GM18498 (cell line): ENCODE results near the gene VAMP2.

Experiments
- ATAC-seq: cut with Tn5 transposase; IDR thresholded peaks from one replicate; pipeline ENCODE4 v1.9.1; 2021; ENCODE audit warnings: mild to moderate bottlenecking, moderate library complexity; ENCODE audit not compliant: unreplicated experiment

Gene VAMP2

DNA sequence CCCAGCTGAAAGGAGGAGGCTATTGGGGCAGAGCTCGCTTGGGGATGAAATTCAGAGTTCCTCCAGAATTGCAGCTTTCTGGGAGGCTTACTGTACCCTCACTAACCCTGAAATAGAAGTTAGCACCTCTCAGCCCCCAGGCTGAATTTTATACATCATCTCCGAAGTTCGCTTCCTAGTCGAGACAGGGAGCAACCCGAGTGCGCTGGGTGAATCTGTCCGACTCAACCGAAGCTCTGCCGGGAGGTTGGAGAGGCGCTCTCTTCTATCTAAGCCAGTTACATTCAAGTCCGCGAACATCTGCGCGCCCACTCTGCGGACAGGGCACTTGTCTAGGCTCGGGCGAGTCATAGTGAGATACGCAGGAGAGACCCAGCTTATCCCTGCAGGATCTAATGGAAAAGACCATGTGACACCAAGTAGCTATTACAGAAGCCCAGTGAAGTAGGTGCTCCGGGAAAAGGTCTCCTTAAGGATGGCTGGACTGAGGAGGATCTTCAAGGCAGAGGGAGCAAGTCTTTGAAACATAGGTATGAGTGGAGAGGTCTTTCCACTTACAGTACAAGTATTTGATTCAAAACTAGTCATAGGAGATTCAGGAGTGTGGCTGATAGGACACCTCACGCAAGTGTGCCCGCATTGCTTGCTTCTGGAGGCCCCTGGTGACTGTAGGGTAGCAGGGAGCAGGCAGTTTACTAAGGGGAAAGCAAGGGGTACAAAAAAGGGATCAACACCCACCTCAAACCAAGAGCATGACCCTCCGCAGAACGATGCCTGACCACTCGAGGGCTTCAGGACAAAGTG is 38.2 kb downstream of the VAMP2 start:
- ATAC-seq: no peak

DNA sequence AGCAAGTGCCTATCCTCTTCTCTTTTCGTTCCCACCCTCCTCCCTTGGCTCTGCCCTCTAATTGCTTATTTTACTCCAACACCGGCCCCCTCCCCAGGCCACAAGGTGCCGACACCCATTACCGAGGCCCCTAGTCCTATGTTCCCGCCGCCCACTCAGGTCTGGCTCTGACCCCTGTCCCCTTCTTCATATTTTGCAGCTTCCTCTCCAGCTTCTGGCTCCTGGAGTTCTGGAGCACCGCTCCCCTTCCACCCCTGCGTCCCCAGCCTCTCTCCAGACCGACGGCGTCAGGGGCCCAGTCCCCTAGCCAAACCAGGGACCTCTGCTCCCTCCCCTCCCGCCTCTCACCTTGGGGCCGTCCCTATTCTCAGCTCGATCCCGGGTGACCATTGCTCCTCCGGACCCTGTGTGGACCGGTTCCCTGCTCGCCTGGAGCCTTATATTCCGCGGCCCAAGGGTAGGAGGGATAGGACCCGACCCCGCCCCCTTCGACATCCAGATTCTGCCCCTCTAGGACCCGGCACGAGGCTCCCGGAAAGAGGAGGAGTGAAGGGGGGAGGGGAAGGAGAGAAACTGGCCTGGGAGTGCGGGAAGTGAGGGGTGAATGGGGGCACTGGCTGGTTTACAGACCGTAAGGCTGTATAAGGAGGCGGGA is 38.9 kb downstream of the VAMP2 start, which contains the start of gene HES7:
HES7 (minus strand) TSS at position 412 of the 655 bp plus-strand sequence; CDS start at position 390, 22 bp downstream.
- no peak for ATAC-seq

DNA sequence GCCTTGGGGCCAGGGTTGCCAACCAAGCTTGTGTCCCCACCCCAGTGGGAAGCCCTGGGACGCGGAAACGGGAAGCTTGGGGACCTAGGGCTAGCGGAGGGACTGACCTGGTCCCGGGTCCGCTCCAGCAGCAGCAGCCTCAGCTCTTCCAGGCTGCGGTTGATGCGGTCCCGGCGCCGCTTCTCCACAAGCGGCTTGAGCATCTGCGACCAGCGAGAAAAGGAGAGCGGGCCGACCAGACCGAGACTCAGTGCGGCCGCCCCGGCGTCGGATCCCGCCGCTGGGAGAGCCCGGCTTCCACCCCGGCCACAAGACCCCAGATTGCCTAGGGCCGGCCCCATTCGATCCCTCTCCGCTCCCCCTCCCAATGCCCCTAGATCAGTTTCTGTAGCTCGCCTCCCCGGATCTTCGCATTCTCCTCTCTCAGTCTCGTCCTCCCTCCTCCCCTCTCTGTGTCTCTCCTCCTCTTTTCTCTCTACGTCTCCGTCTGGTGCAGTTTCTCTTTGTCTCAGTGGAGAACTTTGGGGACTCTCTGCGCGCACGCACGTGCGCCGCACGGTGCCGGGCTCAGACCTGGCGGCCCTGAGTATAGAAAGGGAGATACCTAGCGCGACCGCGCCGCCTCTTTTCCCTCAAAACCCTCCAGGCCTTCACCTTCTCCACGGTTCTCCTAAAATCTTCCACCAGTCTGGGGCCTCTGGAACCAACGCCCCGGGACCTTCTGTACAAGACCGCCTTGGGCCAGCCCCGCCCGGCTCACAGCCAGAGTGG is 39.6 kb downstream of the VAMP2 start:
- no peak for ATAC-seq

- no peak for ATAC-seq
These were observed 40.3 kb downstream of the VAMP2 start for GRCh38 chr17:8122422-8122923.

GRCh38 chr17:8121681-8122421 is 40.9 kb downstream of the VAMP2 start:
- peak; percentile 28 for ATAC-seq

DNA sequence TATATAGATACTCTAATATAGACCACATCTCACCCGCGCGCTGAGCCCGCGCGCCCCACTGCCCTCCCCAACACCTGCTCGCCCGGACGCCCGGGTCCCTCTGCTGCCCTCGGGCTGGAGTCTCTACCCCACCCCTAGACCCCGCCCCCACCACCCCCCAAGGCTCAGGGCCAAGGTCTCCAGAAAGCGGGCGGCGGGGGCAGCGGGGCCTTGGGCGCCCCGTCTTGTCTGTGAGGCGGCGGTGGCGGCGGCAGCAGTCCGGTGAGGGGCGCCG is 41.4 kb downstream of the VAMP2 start:
- no peak for ATAC-seq

GRCh38 chr17:8120520-8121406 is 42.0 kb downstream of the VAMP2 start:
- peak; percentile 9 for ATAC-seq

- ATAC-seq: peak; percentile 40
These were observed 42.9 kb downstream of the VAMP2 start for GRCh38 chr17:8119581-8120519.

- peak; percentile 37 for ATAC-seq
These were observed 43.8 kb downstream of the VAMP2 start for GRCh38 chr17:8118769-8119580.

GRCh38 chr17:8117980-8118768 is 44.6 kb downstream of the VAMP2 start, which contains the start of gene ALOXE3:
Gene ALOXE3, minus strand, starts transcription at chr17:8118514. Its CDS starts 524 bp downstream, at chr17:8117990.
- no peak for ATAC-seq

- ATAC-seq: no peak
These were observed 45.3 kb downstream of the VAMP2 start for GRCh38 chr17:8117367-8117979.

- no peak for ATAC-seq
These were observed 46.0 kb downstream of the VAMP2 start for GRCh38 chr17:8116776-8117175.

- ATAC-seq: no peak
These were observed 51.8 kb downstream of the VAMP2 start for GRCh38 chr17:8110907-8111306.

GRCh38 chr17:8110456-8110804 is 52.3 kb downstream of the VAMP2 start:
- ATAC-seq: no peak

DNA sequence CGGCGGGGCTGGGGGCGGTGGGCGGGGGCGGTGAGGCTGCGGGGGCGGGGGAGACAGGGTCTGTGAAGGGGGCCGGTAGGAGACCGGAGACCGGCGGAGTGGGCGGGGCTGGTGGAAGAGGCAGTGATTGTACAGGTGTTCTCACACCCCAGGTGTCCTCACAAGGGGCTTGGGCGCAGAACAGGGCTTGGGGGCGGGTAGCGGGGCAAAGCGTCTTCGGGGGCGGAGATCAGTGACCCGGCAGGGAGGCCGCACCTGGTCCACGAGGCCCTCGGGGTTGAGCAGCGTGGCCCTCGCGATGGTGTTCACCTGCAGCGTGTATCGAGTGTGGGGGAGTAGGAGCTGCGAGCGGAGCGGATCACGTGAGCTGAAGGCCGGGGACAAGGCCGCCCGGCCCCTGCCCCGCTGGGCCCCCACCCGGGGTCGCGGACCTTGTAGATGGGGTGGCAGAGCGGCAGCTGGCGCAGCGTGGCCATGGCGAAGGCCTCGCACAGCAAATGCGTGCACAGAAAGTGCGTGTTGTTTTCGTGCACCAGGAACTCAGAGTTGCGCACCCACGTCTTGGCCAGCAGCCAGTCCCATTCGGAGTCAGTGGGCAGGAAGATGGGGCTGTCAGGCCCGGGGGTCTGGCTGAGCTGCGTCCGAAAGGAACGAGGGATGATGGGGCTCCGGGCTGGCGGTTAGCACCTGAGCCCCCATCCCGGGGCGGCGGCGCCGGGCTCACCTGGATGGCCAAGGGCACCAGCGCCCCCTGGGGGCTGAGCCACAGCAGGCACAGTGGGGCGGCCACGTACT is 52.9 kb downstream of the VAMP2 start:
- no peak for ATAC-seq
